HG03097 (cell line): ENCODE results near the gene PDE6B.

Source experiments
- ATAC-seq: cut with Tn5 transposase; IDR thresholded peaks from one replicate; pipeline ENCODE4 v1.9.1; 2021; ENCODE audit not compliant: unreplicated experiment, low FRiP score

The PDE6B gene

GRCh38 chr4:717601-718320 is 92.4 kb downstream of the PDE6B start:
- no peak for ATAC-seq

GRCh38 chr4:718460-718859 is 93.1 kb downstream of the PDE6B start:
- ATAC-seq = no peak
